HG02571 (cell line): ENCODE measurements around the gene PATE1.

Experiments used
- ATAC-seq: cut with Tn5 transposase; IDR thresholded peaks from one replicate; pipeline ENCODE4 v1.9.1; 2021; ENCODE audit warnings: mild to moderate bottlenecking, moderate library complexity; ENCODE audit not compliant: unreplicated experiment

Gene PATE1

DNA sequence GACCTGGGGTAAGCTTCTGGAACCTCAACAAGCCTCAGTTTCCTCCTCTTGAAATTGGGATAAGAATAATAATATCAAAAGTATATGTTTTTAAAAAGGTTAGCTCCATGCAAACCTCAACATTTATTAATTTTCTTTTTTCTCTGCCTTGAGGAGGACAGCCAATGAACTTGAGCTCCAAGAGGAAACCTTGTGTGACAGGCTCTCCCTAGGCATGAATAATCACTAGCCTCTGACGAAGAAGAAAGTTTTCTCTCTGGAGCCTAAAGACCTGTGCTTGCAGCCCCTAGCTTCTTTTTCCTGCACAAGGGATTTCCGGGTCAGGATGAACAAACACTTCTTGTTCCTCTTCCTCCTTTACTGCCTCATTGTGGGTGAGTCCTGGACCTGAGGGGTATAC, 41.7 kb downstream of the PATE1 start, which contains the start of gene PATE3:
Gene PATE3, plus strand, starts transcription at position 301 of the 400 bp plus-strand sequence. Its CDS starts 25 bp downstream, at position 326.
- no peak for ATAC-seq

DNA sequence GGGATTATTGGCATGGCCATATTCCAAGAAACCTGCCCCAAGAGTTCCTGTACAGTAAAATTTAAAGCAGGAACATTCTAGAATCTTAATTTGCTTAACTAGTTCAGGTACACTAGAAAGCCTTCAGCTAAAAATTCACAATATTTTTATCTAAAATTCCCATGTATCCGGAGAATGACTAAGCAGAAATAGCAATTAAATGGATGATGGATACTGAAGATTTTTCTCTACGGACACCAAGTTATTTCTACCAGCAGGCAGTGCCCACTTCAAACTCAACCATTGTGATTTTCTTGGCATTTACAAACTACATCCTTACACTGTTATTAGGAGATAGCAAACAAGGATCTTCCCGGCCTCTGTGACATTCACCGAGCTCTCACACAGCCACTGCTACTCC, 44.7 kb downstream of the PATE1 start:
- ATAC-seq = no peak

DNA sequence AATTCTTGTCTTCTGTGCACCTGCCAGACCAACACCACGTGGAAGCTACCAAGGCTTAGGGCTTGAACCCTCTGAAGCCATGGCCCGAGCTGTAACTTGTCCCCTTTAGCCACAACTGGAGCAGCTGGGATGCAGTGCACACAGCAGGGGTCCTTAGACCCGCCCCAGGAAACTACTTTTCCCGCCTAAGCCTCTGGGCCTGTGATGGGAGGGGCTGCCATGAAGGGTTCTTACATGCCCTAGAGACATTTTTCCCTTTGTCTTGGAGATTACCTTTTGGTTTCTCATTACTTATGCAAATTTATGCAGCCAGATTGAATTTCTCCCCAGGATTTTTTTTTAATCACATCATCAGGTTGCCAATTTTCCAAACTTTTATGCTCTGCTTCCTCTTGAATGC, 51.6 kb downstream of the PATE1 start:
- ATAC-seq = no peak
